Measurements from ENCODE around the gene COBLL1.

Gene COBLL1

GRCh38 chr2:164745012-164745797 is 96.4 kb downstream of the COBLL1 start:
- no peak for TF ChIP-seq CTCF (IDR thresholded peaks at IDR 0.05; ENCODE audit: low read depth, low read length)
- DNase-seq: no peak
- H3K27me3 ChIP-seq (ENCODE audit: insufficient read depth, low read depth, severe bottlenecking): no peaks in the 10 kb centered on the region
- no peaks in the 10 kb centered on the region for H3K9me3 ChIP-seq (ENCODE audit: severe bottlenecking)
- H3K4me3 ChIP-seq (ENCODE audit: low read depth, low read length): no peak overlapping the region
- no peak overlapping the region for H3K27ac ChIP-seq
- H3K36me3 ChIP-seq: no peaks in the 10 kb centered on the region

GRCh38 chr2:164742738-164743317 is 98.8 kb downstream of the COBLL1 start:
- Histone ChIP-seq H3K9me3 (ENCODE audit: severe bottlenecking) (no peaks in the 10 kb centered on the region), H3K4me3 (ENCODE audit: low read depth, low read length) (no peak overlapping the region), H3K27me3 (ENCODE audit: insufficient read depth, low read depth, severe bottlenecking) (no peaks in the 10 kb centered on the region), H3K27ac (no peak overlapping the region), H3K36me3 (no peaks in the 10 kb centered on the region; the same call in 1 of the 2 replicates)
- TF ChIP-seq CTCF (IDR thresholded peaks at IDR 0.05; ENCODE audit: low read depth, low read length): no peak
- no peak for DNase-seq

- no peak overlapping the region for H3K4me3 ChIP-seq (ENCODE audit: low read depth, low read length)
- H3K9me3 ChIP-seq (ENCODE audit: severe bottlenecking): no peaks in the 10 kb centered on the region
- no peaks in the 10 kb centered on the region; the same call in 1 of the 2 replicates for H3K36me3 ChIP-seq
- H3K27me3 ChIP-seq (ENCODE audit: insufficient read depth, low read depth, severe bottlenecking): no peaks in the 10 kb centered on the region
- no peak for DNase-seq
- TF ChIP-seq CTCF (IDR thresholded peaks at IDR 0.05; ENCODE audit: low read depth, low read length): no peak
- no peak overlapping the region for H3K27ac ChIP-seq
Measured at GRCh38 chr2:164739966-164740365, 101.7 kb downstream of the COBLL1 start.

GRCh38 chr2:164737612-164738081 is 104.0 kb downstream of the COBLL1 start:
- Histone ChIP-seq H3K27me3 (ENCODE audit: insufficient read depth, low read depth, severe bottlenecking) (no peaks in the 10 kb centered on the region), H3K4me3 (ENCODE audit: low read depth, low read length) (no peak overlapping the region), H3K27ac (no peak overlapping the region), H3K36me3 (no peaks in the 10 kb centered on the region; the same call in 1 of the 2 replicates), H3K9me3 (ENCODE audit: severe bottlenecking) (no peaks in the 10 kb centered on the region)
- TF ChIP-seq CTCF (IDR thresholded peaks at IDR 0.05; ENCODE audit: low read depth, low read length): peak; percentile 48
- peak; percentile 78 for DNase-seq

GRCh38 chr2:164735309-164735919 is 106.2 kb downstream of the COBLL1 start:
- H3K27me3 ChIP-seq (ENCODE audit: insufficient read depth, low read depth, severe bottlenecking): no peaks in the 10 kb centered on the region
- DNase-seq: no peak
- no peak overlapping the region for H3K4me3 ChIP-seq (ENCODE audit: low read depth, low read length)
- no peaks in the 10 kb centered on the region; the same call in 1 of the 2 replicates for H3K36me3 ChIP-seq
- TF ChIP-seq CTCF (IDR thresholded peaks at IDR 0.05; ENCODE audit: low read depth, low read length): no peak
- H3K9me3 ChIP-seq (ENCODE audit: severe bottlenecking): no peaks in the 10 kb centered on the region
- H3K27ac ChIP-seq: no peak overlapping the region
